ENCODE data around the gene AHSG. TPM values are rescaled to one million over a fixed set of nuclear protein-coding genes. Genes with fewer than 3 reads are reported as not detected.
A peak's percentile ranks its signal among the peaks of the same experiment; 100 is the strongest.
"Not testable (repeated sequence)": the region's sequence is repeated elsewhere in the genome, so short reads cannot be mapped to it uniquely, and the experiment has no call there.

Gene AHSG
- total and polyA plus RNA-seq, 4 donors = 0.03 to 0.92 (median 0.20) TPM; not detected in 1

DNA sequence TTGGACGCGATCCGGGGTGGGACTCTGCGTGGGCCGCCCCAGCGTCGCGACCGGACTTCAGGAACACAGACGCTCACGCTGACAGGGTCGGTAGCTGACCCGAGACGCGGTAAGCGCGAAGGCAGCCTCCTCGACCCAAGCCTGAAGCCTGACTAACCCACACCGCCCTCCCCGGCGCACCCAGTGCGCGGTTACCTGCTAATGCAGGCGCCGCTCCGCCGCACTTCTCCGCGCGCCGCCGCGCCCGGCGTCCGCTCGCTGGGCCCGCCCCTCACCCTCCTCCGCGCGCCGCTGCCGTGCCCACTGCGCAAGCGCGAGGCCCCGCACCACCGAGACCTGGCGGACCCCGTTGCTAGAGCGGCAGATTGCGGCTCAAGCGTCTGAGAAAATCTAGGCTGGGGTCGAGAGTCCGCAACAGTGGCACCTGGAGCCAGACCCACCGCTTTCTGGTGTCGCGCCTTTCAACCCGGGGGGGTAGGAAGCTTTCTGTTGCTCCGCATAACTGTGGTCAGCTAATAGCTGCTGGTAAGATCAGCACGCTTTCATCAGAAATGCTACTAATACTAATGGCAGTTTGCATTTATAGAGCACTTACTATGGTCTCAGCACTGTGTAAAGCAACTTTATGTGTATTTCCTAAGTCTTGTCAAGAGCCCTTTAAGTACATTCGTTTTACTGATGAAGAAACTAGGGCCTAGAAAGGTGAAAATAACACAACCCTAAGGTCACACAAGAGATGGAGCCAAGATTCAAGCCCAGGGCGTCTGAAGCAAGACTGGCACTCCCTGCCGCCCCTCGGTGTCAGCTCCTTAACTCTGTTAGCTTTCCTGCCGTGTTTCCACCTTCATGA is 45.6 kb upstream of the AHSG start, which contains the start of gene TBCCD1:
Gene TBCCD1 (minus strand): TSS at position 268 of the 850 bp plus-strand sequence. CDS start 3,010 bp downstream, outside the sequence.
- H3K9ac ChIP-seq (ENCODE audit: insufficient read depth in 1 of 2, low read length in 2 of 2) = peak within 1 kb of the TSS; percentile 78 to 94
- peak; percentile 90 for ATAC-seq (ENCODE audit: insufficient read depth, low FRiP score)
- peaks cover 4 to 28% (median 19%) of the 10 kb centered on the region in 5 donors for H3K4me1 ChIP-seq (ENCODE audit: control insufficient read depth in 5 of 5, insufficient read depth in 5 of 5, low read length in 5 of 5)

DNA sequence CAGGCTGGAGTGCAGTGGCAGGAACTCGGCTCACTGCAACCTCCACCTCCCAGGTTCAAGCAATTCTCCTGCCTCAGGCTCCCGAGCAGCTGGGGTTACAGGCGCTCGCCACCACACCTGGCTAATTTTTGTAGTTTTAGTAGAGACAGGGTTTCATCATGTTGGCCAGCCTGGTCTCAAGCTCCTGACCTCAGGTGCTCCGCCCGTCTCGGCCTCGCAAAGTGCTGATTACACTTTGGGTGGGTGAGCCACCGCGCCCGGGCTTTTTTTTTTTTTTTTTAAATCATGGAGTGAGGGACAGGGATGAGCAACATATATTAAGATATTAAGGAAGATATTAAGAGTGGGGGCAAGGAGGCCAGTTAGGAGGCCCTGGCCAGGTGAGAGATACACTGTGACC is 43.5 kb upstream of the AHSG start:
- 86 to 93% methylated on average over 11 of the region's 11 CpGs for WGBS, 2 donors
- not testable (repeated sequence) for ATAC-seq (ENCODE audit: insufficient read depth, low FRiP score); H3K27ac ChIP-seq (ENCODE audit: low read depth in 1 of 2, low read length in 1 of 2); DNase-seq; H3K36me3 ChIP-seq (ENCODE audit: control insufficient read depth in 4 of 4, insufficient read depth in 4 of 4, low read length in 4 of 4); H3K4me3 ChIP-seq; H3K9me3 ChIP-seq (ENCODE audit: control insufficient read depth in 4 of 4, insufficient read depth in 3 of 4, low read length in 3 of 4); H3K27me3 ChIP-seq (ENCODE audit: control insufficient read depth in 3 of 3, insufficient read depth in 3 of 3, low read length in 2 of 3)
- peaks cover 4 to 27% (median 14%) of the 10 kb centered on the region in 5 donors for H3K4me1 ChIP-seq (ENCODE audit: control insufficient read depth in 5 of 5, insufficient read depth in 5 of 5, low read length in 5 of 5)
- peak overlapping the region in 1 of 2 donors; percentile 92 for H3K9ac ChIP-seq (ENCODE audit: insufficient read depth in 1 of 2, low read length in 2 of 2)

More for the DNA sequence above, 45.6 kb upstream of the AHSG start, which contains the start of gene TBCCD1:
- peak; percentile 91 to 95 (median 95) for DNase-seq
- Histone ChIP-seq H3K4me3 (peak within 1 kb of the TSS; percentile 67), H3K27ac (ENCODE audit: low read depth in 1 of 2, low read length in 1 of 2) (peak within 1 kb of the TSS; percentile 80 to 92), H3K27me3 (ENCODE audit: control insufficient read depth in 3 of 3, insufficient read depth in 3 of 3, low read length in 2 of 3) (no peaks in the 10 kb centered on the region), H3K9me3 (ENCODE audit: control insufficient read depth in 4 of 4, insufficient read depth in 3 of 4, low read length in 3 of 4) (no peaks in the 10 kb centered on the region), H3K36me3 (ENCODE audit: control insufficient read depth in 4 of 4, insufficient read depth in 4 of 4, low read length in 4 of 4) (peaks cover 0 to 11% (median 2%) of the 10 kb centered on the region in 4 donors)
- TF ChIP-seq, protein P1, sequence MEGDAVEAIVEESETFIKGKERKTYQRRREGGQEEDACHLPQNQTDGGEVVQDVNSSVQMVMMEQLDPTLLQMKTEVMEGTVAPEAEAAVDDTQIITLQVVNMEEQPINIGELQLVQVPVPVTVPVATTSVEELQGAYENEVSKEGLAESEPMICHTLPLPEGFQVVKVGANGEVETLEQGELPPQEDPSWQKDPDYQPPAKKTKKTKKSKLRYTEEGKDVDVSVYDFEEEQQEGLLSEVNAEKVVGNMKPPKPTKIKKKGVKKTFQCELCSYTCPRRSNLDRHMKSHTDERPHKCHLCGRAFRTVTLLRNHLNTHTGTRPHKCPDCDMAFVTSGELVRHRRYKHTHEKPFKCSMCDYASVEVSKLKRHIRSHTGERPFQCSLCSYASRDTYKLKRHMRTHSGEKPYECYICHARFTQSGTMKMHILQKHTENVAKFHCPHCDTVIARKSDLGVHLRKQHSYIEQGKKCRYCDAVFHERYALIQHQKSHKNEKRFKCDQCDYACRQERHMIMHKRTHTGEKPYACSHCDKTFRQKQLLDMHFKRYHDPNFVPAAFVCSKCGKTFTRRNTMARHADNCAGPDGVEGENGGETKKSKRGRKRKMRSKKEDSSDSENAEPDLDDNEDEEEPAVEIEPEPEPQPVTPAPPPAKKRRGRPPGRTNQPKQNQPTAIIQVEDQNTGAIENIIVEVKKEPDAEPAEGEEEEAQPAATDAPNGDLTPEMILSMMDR (IDR thresholded peaks at IDR 0.05; ENCODE audit: control extremely low read depth, extremely low read depth) = no peak
- 0% methylated on average over 63 to 66 of the region's 66 CpGs for WGBS, 2 donors

DNA sequence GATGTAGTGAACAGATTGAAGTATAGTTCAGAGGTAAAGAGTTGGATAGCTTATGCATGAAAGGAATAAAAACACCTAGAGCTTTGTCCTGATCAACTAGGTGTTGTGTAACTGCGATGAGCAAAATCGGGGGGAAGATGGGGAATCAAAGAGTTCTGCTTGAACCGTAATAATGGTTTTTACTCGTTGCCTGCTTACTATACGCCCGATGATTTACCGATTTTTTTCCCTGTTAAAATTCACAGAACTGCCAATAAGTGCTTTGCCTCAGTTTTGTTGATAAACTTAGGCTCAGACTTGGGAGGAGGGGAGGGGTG is 43.1 kb upstream of the AHSG start:
- peak overlapping the region; percentile 75 to 80 for H3K27ac ChIP-seq (ENCODE audit: low read depth in 1 of 2, low read length in 1 of 2)
- no peaks in the 10 kb centered on the region for H3K9me3 ChIP-seq (ENCODE audit: control insufficient read depth in 4 of 4, insufficient read depth in 3 of 4, low read length in 3 of 4)
- TF ChIP-seq, protein P1 (IDR thresholded peaks at IDR 0.05; ENCODE audit: control extremely low read depth, extremely low read depth) = no peak
- H3K9ac ChIP-seq (ENCODE audit: insufficient read depth in 1 of 2, low read length in 2 of 2) = peak overlapping the region in 1 of 2 donors; percentile 92
- H3K36me3 ChIP-seq (ENCODE audit: control insufficient read depth in 4 of 4, insufficient read depth in 4 of 4, low read length in 4 of 4) = peaks cover 2 to 10% (median 9%) of the 10 kb centered on the region in 4 donors
- peaks cover 4 to 27% (median 14%) of the 10 kb centered on the region in 5 donors for H3K4me1 ChIP-seq (ENCODE audit: control insufficient read depth in 5 of 5, insufficient read depth in 5 of 5, low read length in 5 of 5)
- no peak for ATAC-seq (ENCODE audit: insufficient read depth, low FRiP score)
- DNase-seq = no peak
- no peaks in the 10 kb centered on the region for H3K27me3 ChIP-seq (ENCODE audit: control insufficient read depth in 3 of 3, insufficient read depth in 3 of 3, low read length in 2 of 3)
- 4 to 7% methylated on average over 7 of the region's 7 CpGs for WGBS, 2 donors
- peak overlapping the region; percentile 40 for H3K4me3 ChIP-seq
